ENCODE data around the gene SYNE1.

Gene SYNE1

DNA sequence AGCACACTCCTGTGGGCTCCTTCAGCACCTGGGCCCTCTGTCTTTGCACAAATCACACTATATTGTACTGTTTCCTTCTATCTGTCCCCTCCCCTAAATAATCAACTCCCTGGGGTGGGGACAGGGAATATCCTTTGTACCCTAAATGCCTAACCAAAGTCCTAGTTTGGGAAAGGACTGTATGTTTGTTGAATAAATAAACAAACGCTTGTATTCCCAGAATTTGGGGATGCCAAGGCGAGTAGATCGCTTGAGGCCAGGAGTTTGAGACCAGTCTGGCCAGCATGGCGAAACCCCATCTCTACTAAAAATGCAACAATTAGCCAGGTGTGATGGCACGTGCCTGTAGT, 322.7 kb downstream of the SYNE1 start:
- no peak for DNase-seq (ENCODE audit: low read depth)

DNA sequence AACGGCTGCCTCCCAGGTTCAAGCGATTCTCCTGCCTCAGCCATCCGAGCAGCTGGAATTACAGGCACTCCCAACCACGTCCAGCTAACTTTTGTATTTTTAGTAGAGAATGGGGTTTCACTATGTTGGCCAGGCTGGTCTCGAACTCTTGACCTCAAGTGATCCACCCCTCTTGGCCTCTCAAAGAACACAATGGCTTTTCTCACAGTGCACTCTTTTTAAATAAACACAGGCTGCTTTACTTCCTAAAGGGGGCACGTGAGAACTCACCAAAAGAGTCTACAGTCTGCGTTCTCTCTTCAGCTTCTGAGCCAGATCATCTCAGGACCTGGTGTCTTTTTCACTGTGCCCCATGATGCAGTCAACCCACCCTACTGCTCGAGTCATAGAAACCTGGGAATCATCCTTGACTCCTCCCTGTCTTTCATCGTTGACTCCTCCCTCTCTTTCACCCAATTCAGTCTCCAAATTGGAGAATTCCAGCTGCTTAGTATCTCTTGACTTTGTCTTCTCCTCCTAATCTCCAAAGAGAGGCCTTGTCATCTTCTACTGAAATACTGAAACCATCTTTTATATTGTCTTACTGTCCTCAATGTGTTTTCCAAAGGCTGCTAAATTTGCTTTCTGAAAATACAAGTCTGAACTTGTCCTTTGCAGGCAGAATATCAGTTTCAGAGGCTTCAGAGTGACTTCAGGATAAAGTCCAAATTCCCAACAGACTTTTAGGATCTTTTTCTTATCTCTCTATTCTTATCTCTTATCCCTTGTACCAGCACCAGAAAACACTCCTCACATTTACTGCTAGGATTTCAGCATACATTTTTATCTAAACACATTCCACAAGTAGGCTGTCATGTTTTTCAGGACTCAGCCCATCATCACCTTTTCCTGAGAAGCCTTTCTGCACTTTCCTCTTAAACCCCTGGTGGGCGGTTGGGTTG, 323.4 kb downstream of the SYNE1 start:
- DNase-seq (ENCODE audit: low read depth), result no peak

DNA sequence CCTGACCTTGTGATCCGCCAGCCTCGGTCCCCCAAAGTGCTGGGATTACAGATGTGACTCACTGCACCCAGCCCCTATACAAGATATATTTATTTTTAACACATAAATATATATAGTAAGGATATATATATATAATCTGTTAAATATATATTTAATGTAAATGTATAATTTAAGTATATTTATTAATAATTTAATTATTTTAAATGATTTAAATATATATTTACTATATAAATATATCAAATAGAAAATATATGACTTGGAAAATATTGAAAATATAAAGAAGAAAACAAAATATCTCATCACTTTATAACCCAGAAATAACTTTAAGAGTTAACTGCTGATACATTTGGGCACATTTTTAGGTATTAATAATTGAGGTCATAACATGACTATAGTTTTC, 324.7 kb downstream of the SYNE1 start:
- no peak for DNase-seq (ENCODE audit: low read depth)

DNA sequence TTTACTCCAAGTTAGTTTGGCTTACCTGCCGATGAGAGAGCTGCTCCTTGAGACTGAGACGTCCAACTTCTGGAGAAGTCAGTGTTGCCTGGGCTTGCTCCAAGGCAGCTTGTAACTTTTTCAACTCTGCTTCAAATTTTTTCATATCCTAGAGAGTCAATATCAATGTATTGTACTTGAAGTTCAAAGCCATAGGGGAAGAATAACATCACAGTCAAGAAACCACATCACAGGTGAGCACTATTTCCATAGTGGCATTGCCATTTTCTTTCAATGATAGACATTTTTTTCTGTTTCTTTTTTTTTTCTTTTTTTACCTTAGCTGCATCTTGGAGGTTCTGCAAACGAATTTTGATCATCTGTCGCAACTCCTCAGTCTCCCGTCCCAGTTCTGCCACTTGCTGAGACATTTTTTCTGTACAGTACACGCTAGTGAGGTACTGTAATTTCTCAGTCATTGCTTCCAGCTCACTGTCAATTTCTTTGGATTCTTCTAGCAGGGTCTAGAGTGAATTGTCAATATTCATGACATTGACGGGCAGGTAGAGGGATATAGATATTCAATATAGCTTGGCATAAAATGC, 326.7 kb downstream of the SYNE1 start:
- no peak for DNase-seq (ENCODE audit: low read depth)

DNA sequence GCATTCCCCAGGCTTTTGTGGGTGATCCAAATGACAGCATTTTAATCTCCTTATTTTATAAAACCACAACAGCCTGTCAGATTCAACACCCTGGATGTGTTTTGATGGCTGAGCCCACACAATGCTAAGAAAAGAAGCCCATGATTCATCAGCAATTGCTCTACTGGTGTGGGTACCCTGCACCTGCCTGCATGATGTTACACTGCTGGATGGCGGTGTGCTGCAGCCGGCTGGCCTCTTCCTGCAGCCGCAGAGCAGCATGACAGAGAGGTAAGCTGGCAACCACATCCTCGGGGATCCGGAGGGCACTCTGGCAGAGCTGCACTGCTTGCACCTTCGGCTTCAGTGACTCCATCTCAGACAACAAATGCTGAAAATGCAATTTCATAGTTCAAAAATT, 327.5 kb downstream of the SYNE1 start:
- peak; percentile 37 for DNase-seq (ENCODE audit: low read depth)

DNA sequence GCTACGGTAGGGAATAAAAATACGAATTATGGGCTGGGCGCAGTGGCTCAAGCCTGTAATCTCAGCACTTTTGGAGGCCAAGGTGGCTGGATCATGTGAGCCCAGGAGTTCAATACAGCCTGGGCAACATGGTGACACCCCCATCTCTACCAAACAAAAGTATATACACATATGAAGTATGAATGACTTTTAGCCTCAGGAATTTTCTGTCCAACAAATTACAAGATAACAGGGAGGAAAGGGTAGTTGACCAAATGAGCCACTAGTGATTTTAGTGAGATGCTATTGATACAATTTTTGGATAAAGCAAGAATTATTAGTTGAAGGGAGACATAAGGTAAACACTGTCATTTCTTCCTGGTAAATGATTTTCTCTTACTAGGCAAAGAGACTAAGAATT, 328.2 kb downstream of the SYNE1 start:
- no peak for DNase-seq (ENCODE audit: low read depth)

DNA sequence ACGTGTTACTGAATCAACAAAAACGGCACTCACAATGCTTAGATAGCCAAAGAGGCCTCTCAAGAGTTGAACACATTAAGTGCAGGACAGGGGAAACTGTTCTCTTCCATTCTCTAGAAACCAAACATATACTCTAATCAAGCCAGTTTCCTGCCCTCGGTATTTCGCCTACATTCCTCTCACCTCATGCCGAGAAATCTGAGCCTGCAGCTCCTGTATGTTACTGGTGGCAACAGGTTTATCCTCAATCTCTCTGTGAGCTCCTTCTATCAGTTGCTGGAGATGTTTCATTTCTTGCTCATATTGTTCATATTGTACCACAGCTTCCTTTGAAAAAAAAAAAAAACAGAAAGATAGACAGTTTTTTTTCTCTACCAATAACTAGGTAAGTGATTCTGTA, 328.9 kb downstream of the SYNE1 start:
- no peak for DNase-seq (ENCODE audit: low read depth)

DNA sequence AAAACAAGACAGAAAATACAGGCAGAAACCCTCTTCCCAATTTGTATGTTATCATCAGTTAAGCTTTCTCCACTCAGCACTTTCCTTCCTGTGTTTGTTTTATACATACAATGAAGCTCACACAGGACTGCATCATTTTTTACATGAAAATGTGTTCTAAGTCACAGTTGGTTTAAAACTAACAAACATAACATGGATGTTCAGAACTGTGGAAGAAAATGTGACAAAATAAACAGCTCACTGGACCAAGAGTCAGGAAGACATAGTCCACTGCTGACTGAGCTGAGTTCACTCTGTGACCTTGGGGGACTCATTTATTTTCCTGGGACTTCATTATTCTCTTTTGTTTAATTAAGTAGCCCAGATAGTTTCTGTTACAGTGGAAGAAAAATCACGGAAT, 331.5 kb downstream of the SYNE1 start:
- no peak for DNase-seq (ENCODE audit: low read depth)

DNA sequence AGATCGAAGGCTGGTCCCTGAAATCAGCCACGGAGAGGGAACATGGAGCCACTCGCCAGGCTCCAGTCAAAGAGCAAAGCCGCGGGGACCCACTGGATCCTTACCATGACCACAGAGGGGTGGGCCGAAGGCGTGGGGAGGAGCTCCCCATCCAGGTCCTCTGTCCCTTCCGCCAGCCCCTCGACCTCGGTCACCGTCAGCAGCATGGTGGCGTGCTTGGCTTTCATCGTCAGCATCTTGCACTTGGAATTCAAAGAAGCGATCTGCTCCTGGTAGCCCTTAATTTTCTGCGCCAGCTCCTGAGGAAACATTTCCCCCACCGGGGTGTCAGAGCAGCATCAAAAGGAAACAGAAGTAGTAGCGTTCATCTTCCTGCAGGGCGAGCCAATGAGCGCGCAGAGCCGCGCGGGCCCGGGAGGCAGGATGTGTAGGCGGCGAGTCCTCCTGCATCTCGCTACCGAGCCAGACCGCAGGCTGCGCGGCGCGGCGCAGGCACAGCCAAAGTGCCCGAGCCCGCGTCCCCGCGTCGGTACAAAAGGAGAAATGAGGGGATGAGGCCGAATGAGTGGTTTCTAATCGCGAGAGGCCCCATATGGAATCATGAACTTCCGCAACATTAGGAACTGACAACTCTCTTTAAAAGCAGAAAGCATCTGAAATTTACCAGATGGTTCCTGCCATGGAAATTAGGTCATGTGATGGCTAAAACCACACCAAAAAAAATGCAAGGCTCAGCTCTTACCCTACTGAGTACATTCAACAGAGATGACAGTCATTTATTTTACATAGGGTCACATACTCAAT, 335.2 kb downstream of the SYNE1 start:
- DNase-seq (ENCODE audit: low read depth), result peak; percentile 81

DNA sequence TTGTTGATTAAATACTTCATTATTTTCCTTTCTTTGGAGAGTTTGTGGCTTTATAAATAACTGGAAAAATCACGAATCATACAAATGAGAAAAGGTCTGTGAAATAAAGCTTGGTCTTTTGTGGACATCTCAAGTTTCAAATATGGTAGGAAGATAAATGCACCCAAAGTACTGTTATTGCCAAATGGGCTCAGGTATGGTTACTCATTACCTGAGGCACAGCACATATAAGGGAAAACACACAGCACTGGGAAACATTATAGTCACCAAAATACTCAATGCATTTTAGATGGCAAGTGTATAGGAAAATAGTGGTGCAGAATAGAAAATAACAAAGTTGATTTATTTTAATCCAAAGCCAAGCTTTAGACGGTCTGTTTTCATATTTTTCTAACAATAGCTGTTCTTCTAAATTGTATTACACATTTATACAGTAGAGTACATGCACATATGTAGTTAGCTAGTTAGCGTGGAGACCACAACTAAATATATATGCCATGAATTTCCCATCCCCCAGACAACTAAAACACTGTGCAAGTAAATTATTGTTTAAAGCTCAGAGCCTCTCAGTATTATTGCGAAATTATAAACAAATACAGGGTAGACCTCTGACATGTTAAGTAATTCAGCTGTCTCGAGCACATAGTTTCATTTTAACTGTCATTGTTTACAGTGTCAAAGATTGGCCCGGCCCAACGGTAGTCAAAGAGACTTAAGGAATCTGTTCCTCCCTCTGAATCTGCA, 336.0 kb downstream of the SYNE1 start:
- DNase-seq (ENCODE audit: low read depth), result no peak

DNA sequence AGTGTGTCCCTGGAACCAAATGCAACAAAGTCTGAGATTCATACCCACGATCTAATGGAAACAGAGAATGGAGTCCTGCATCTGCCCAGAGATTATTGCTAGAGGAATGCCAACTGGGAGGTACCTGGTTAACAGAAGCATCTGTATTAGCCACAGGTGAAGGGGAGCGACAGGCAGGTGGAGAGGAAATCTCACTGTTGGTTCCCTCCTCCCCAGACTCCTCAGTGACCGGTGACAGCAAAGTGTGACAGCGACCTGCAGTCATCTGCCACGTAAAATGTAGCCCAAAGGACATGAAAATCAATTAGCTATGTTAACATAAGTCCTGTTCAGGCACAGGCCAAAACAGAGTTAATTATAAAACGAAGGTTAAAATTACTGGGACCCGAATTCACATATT, 336.6 kb downstream of the SYNE1 start:
- DNase-seq (ENCODE audit: low read depth), result no peak

DNA sequence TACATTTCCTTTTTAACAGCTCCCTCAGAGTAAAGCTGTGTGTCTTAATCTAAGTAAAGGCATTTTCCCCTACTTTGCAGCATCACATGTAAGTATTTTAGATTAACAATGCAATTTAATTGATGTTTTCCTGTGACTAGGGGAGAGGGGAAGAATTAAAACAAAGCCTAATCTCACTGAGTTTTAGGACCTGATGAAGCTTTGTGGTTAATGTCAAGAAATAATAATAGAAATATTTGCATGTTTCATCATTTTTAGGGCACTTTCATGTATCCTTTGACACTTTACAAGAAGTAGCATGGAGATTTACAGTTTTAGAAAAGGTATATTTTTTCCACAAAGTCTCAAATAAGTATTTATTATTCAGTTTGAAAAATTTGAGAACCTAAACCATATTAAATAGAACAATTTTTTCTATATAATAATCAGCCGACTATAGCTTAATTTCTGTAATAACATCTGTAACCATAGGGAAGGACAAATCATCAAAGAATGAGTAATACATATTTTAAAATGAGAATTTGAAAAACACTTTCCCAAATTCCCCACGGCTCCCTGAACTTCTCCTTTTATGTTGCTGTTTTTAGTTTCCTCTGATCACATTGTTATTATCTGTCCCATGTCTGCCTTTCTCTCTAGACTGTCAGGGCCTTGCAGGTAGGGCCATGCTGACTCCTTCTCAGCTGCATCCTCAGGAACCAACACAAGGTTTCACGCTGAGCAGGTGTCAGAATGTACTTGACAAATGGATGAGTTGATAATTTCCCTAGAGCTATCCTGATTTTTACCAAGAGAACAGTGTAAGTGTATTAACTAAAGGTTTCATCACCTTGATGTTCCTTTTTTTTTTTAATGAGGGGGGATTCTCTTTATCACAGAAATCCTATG, 338.1 kb downstream of the SYNE1 start:
- DNase-seq (ENCODE audit: low read depth), result no peak

DNA sequence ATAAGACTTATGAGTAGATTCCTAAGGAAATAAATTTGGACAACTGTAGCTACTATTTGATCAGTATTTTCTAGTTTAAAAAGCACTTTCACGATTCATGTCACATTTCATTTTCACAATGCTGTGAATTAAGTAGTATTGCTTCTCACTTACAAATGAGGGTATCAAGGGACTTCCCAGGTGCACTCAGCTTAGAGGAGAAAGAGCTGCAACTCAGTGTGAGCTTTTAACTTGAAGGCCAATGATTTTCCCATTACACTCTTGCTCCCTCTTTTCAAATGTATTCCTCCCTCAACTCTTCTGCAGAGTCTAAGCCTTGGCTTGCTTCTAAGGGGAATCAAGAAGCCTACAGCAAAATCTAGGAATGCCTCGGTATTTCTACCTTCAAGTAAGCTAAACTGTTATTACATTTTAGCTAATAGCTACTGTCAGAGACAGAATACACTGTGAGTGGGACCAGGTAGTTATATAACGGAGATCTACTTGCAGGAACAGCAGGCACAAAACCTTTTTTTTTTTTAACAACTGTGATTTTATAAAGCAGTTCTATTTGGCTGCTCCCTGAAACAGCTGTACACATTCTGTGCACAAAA, 339.0 kb downstream of the SYNE1 start:
- no peak for DNase-seq (ENCODE audit: low read depth)

DNA sequence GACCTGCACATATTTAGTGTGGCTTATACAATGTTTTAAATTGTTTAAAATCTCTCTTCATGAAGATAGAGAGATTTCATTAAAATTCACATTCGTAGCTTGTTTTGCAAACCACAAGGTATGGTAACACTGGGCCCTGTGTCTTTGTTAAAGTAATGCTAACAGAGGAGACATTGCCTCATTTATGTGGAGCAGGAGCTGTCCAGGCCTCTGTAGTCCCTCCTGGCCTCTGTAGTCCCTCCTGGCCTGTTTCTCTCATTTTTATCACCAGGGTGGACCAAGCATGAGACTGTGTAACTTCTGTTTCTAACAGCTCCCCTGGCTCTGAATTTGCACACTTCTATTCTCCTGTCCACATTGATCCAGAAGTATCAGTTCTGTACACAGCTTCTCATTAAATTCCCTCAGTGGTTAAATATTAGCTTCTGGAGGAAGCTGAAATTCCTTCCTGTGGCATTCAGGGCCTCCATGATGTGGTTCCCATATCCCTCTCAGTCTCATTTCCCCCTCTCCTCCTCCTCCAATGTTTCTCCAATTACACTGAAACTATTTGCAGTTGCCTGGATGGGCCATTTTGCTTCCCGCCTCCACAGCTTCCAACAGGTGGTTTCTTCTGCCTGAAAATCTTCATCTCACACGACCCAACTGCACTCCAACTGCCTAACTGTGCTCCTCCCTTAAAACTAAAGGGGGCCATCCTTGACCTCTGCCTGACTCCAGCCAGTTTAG, 340.4 kb downstream of the SYNE1 start:
- no peak for DNase-seq (ENCODE audit: low read depth)

DNA sequence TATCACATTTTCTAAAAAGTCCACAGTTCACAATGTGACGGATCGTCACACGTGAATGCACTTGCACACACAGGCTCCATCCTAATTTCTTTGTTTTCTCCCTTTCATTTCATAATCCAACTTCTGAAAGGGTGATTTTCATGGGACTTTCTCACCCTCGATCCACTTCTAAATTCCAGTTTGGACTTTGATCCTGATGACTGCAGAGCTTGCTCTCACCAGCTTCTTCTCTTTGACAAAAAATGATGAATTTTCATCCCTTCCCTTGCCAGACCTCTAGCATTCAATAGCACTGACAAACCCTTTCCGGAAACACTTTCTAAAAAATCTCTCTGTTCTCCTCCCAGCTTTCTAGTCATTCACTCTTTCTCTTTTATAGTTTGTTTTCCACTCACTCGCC, 341.2 kb downstream of the SYNE1 start:
- no peak for DNase-seq (ENCODE audit: low read depth)

DNA sequence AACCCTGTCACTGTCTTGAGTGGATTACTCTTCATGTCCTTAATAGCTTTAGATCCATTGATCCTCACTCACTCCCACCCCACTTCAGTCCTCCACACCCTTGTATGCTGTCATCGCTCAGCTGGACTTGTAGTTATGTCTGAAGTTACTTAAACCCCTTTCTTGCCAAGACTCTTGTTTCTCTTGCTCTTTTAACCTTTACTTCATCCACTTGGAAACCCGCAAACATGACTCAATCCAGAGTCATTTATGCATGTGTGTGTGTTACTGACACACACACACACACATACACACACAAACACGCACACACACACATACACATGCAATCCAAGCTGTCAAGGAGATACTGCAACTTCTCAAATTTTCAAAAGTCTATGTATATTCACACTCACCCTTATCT, 341.8 kb downstream of the SYNE1 start:
- DNase-seq (ENCODE audit: low read depth), result no peak

DNA sequence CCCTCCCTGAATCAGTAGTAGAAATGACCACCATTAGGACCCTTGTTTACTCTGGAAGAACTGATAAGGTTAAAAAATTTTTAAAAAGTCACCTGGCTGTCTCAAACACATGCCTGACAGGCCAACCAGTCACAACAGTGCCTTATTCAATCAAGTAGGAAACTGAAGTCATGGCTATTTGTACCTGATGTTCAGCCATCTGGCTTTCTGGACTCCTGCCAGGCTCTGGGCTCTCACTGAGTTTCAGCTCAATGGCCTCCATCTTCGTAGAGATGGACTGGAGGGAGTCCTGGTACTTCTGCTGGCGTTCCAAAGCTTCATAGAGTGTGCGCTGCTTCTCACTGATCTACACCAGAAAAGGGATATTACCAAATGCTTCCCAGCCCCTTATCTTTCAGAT, 343.8 kb downstream of the SYNE1 start:
- DNase-seq (ENCODE audit: low read depth), result no peak

DNA sequence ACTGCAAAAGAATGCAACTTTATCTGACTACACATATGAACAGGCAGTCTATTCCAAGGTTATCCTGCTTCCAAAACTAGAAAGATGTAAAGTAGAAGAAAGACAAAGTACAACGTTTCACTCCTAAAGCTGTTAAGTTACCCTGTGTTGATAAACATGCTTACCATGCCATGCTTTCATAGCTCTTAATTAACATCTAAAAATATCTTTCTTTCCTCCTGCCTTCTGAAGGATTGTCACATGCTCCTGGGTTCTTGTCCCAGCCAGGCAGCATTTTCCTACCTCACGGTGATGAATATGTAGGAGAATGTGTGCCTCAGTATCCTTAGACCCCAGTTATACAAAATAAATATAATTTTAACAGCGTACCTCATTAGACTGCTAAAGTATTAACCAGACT, 344.6 kb downstream of the SYNE1 start:
- no peak for DNase-seq (ENCODE audit: low read depth)

DNA sequence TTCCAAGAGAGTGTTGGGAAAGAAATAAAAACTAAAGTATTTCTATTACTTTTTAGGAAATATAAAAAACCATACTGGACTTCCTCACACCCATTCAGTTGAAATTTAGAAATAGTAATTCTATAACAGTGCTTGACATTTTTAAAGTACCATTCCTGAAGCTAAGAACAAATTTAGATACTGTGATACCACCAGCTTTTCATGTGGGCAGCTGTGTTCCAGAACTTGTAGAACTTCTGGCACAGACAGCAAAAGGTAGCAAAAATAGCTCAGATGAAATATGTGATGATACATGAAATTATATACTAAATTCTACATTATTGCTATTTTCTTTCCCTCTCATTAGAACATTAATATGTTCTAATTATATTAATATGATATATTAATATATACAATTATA, 346.5 kb downstream of the SYNE1 start:
- no peak for DNase-seq (ENCODE audit: low read depth)

DNA sequence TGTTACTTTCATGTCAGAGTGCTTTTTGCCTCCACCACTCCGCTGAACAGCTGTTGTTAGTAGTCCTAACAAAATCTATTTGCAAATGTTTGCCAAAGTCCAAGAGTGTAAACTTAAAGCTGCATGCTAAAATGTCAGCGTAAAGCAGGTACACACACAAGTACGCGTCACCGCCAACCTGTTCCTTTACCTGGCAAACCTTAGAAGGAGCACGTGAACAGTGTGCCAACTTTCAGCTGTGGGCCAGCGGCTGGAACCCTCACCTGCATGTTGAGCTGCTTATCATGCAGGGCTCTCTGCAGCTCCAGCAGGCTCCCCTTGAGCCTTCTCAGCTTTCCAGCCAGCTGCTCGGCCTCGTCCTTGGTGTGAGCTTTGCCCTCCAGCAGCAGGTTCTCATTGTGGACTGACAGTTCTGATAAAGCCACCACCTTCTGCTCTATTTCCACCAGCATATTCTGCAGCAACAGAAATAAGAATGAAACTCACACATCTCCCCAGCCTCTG, 359.3 kb downstream of the SYNE1 start:
- DNase-seq (ENCODE audit: low read depth), result no peak
